ENCODE results near the gene CDC42EP4.

DNA sequence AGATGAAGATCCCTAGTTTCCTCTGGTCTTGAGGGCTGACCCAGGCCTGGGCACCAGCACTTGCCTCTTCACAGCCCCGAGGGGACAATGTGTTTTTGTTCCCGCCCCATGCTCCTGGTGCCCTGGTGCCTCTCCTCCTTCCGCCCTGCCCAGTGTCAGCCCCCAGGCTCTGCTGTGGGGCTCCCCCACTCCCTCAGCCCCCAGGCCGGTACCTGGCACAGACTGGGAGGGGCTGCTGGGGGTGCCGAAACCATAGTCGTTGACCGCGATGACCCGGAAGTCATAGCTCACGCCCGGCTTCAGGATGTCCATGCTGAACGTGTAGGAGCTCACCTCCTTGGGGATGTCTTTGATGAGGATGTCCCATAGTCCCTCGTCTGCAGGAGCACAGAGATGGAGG is 40.5 kb upstream of the CDC42EP4 start:
- TF ChIP-seq SUZ12 (IDR thresholded peaks at IDR 0.05) (no peak), PKNOX1 (IDR thresholded peaks at IDR 0.05) (no peak), SP1 (IDR thresholded peaks at IDR 0.05) (no peak), FOXM1 (IDR thresholded peaks at IDR 0.05; ENCODE audit: borderline replicate concordance) (no peak), FOXA1 (IDR thresholded peaks at IDR 0.05) (no peak), ZNF384 (IDR thresholded peaks at IDR 0.05) (no peak), TARDBP (IDR thresholded peaks at IDR 0.05) (no peak), BHLHE40 (IDR thresholded peaks at IDR 0.05; ENCODE audit: borderline replicate concordance) (no peak), FOXK2 (IDR thresholded peaks at IDR 0.05) (no peak), ELF4 (IDR thresholded peaks at IDR 0.05) (no peak), ARNT (IDR thresholded peaks at IDR 0.05) (no peak), NFRKB (IDR thresholded peaks at IDR 0.05) (no peak), CTBP1 (IDR thresholded peaks at IDR 0.05; ENCODE audit: borderline replicate concordance) (no peak), L3MBTL2 (conservative IDR thresholded peaks at IDR 0.05) (no peak)

All from HEK293T (cell line).